SU-DHL-6 (cell line): ENCODE data around the gene CDH7.

Source experiments
- H2AFZ ChIP-seq: fragments of 200-600 bp; sonication (generic); 2 replicates; pipeline ENCODE4 v1.6.1; 2014; ENCODE audit warnings: low read depth, mild to moderate bottlenecking, moderate library complexity, mixed read lengths, antibody characterized with exemption, low read length; ENCODE audit not compliant: severe bottlenecking
- H3F3A ChIP-seq: fragments of 200-600 bp; shearing (Covaris generic); 2 replicates; pipeline ENCODE4 v1.6.0; 2016; ENCODE audit warnings: antibody characterized with exemption, mild to moderate bottlenecking; ENCODE audit not compliant: insufficient read depth
- H3K27ac ChIP-seq: fragments of 200-600 bp; sonication (generic); 2 replicates; pipeline ENCODE4 v1.5.1; 2016; ENCODE audit warnings: low read depth, mild to moderate bottlenecking, low read length, moderate library complexity, mixed read lengths
- H3K27me3 ChIP-seq: fragments of 200-600 bp; sonication (generic), shearing (Covaris generic); 2 replicates; pipeline ENCODE4 v1.6.0; 2014; ENCODE audit warnings: mild to moderate bottlenecking, low read length
- H3K36me3 ChIP-seq: fragments of 200-600 bp; sonication (generic); 2 replicates; pipeline ENCODE4 v1.6.1; 2014; ENCODE audit warnings: mild to moderate bottlenecking, low read length, mixed read lengths
- H3K4me2 ChIP-seq: fragments of 300-600, 200-600 bp; shearing (Covaris generic), sonication (generic); 2 replicates; pipeline ENCODE4 v1.6.0; 2014; ENCODE audit warnings: low read length, low read depth, mild to moderate bottlenecking; ENCODE audit not compliant: poor library complexity, severe bottlenecking
- H3K4me3 ChIP-seq: fragments of 200-600 bp; sonication (generic); 2 replicates; pipeline ENCODE4 v1.5.1; 2014; ENCODE audit warnings: antibody characterized with exemption, low read length, mild to moderate bottlenecking, mixed read lengths; ENCODE audit not compliant: insufficient read depth, poor library complexity, severe bottlenecking
- H3K79me2 ChIP-seq: fragments of 200-600 bp; sonication (generic); 2 replicates; pipeline ENCODE4 v1.6.1; 2014; ENCODE audit warnings: mild to moderate bottlenecking, low read length, moderate library complexity; ENCODE audit not compliant: insufficient read depth
- H3K9ac ChIP-seq: fragments of 200-600 bp; sonication (generic); 2 replicates; pipeline ENCODE4 v1.7.0; 2014; ENCODE audit warnings: mild to moderate bottlenecking, low read length
- H3K9me2 ChIP-seq: fragments of 200-600 bp; sonication (generic); replicated peaks from 2 replicates; pipeline ENCODE4 v1.6.1; 2014; ENCODE audit warnings: low read length; ENCODE audit not compliant: insufficient read depth
- H3K9me3 ChIP-seq: fragments of 200-600 bp; sonication (generic); 2 replicates; pipeline ENCODE4 v1.6.1; 2014; ENCODE audit warnings: low read length, mixed read lengths; ENCODE audit not compliant: insufficient read depth
- H4K20me1 ChIP-seq: fragments of 200-600 bp; sonication (generic); 2 replicates; pipeline ENCODE4 v1.6.1; 2014; ENCODE audit warnings: low read depth, mild to moderate bottlenecking, antibody characterized with exemption, low read length, moderate library complexity, mixed read lengths
- CTCF ChIP-seq: fragments of 200-600 bp; sonication (generic); IDR thresholded peaks from one replicate; pipeline ENCODE4 v1.5.1; 2017; ENCODE audit warnings: antibody characterized with exemption, mild to moderate bottlenecking, low read length, moderate library complexity; ENCODE audit not compliant: insufficient read depth, poor library complexity, severe bottlenecking
- EZH2phosphoT487 ChIP-seq: fragments of 200-600 bp; sonication (generic), shearing (Covaris generic); conservative IDR thresholded peaks from 2 replicates; pipeline ENCODE4 v1.6.1; 2018; ENCODE audit warnings: mild to moderate bottlenecking, antibody characterized with exemption, low read length, moderate library complexity, mixed read lengths

The CDH7 gene

GRCh38 chr18:65815506-65815905 is 64.7 kb downstream of the CDH7 start:
- H4K20me1 ChIP-seq: no peaks in the 10 kb centered on the region

GRCh38 chr18:65817178-65817577 is 66.4 kb downstream of the CDH7 start:
- TF ChIP-seq CTCF (no peak), EZH2phosphoT487 (no peak)
- Histone ChIP-seq H3K4me2 (no peak overlapping the region), H3K36me3 (no peaks in the 10 kb centered on the region), H3K9me3 (no peaks in the 10 kb centered on the region), H3K27me3 (no peaks in the 10 kb centered on the region), H2AFZ (no peak overlapping the region), H3K9me2 (no peaks in the 10 kb centered on the region; the same call in 1 of the 2 replicates), H3K9ac (no peak overlapping the region), H3K27ac (no peak overlapping the region), H3F3A (no peaks in the 10 kb centered on the region), H4K20me1 (no peaks in the 10 kb centered on the region), H3K79me2 (no peaks in the 10 kb centered on the region), H3K4me3 (no peak overlapping the region)

More at GRCh38 chr18:65815506-65815905, 64.7 kb downstream of the CDH7 start:
- Histone ChIP-seq H3K9me3 (no peaks in the 10 kb centered on the region), H3K36me3 (no peaks in the 10 kb centered on the region), H3K9me2 (no peaks in the 10 kb centered on the region; the same call in 1 of the 2 replicates), H3K79me2 (no peaks in the 10 kb centered on the region), H3K4me2 (no peak overlapping the region), H3K4me3 (no peak overlapping the region), H3K27me3 (no peaks in the 10 kb centered on the region), H3F3A (no peaks in the 10 kb centered on the region), H2AFZ (no peak overlapping the region), H3K27ac (no peak overlapping the region), H3K9ac (no peak overlapping the region)
- TF ChIP-seq EZH2phosphoT487: no peak

- no peak overlapping the region for H3K4me2 ChIP-seq
- no peaks in the 10 kb centered on the region for H3K9me3 ChIP-seq
- no peaks in the 10 kb centered on the region for H3K79me2 ChIP-seq
- no peak for TF ChIP-seq EZH2phosphoT487
- no peak for TF ChIP-seq CTCF
- no peak overlapping the region for H3K4me3 ChIP-seq
- no peaks in the 10 kb centered on the region for H4K20me1 ChIP-seq
- H3K27me3 ChIP-seq: no peaks in the 10 kb centered on the region
- no peak overlapping the region for H3K9ac ChIP-seq
- H2AFZ ChIP-seq: no peak overlapping the region
- H3K9me2 ChIP-seq: no peaks in the 10 kb centered on the region; the same call in 1 of the 2 replicates
- H3F3A ChIP-seq: no peaks in the 10 kb centered on the region
- no peak overlapping the region for H3K27ac ChIP-seq
- no peaks in the 10 kb centered on the region for H3K36me3 ChIP-seq
These were observed 71.1 kb downstream of the CDH7 start for GRCh38 chr18:65821911-65822310.

- no peak overlapping the region for H3K4me2 ChIP-seq
- TF ChIP-seq EZH2phosphoT487 (no peak), CTCF (no peak)
- no peak overlapping the region for H3K4me3 ChIP-seq
- no peaks in the 10 kb centered on the region for H3K79me2 ChIP-seq
- H3K27ac ChIP-seq: no peak overlapping the region
- no peaks in the 10 kb centered on the region for H4K20me1 ChIP-seq
- no peak overlapping the region for H2AFZ ChIP-seq
- H3K9me3 ChIP-seq: no peaks in the 10 kb centered on the region
- no peaks in the 10 kb centered on the region for H3K9me2 ChIP-seq
- H3K27me3 ChIP-seq: no peaks in the 10 kb centered on the region
- H3K36me3 ChIP-seq: no peaks in the 10 kb centered on the region
- no peaks in the 10 kb centered on the region for H3F3A ChIP-seq
- H3K9ac ChIP-seq: no peak overlapping the region
These were observed 72.0 kb downstream of the CDH7 start for GRCh38 chr18:65822826-65823225.
